Measurements from ENCODE around the gene VPS13A.

Gene VPS13A

GRCh38 chr9:77454663-77455062, 277.3 kb downstream of the VPS13A start:
- DNase-seq (ENCODE audit: low read depth in 4 of 4, low spot score in 1 of 4) = no peak

- DNase-seq (ENCODE audit: low read depth in 4 of 4, low spot score in 1 of 4) = peak in 1 of 4 experiments; percentile 9
Measured at GRCh38 chr9:77455312-77455927, 278.1 kb downstream of the VPS13A start.

- peak; percentile 64 to 75 (median 70) for DNase-seq (ENCODE audit: low read depth in 4 of 4, low spot score in 1 of 4)
Measured at GRCh38 chr9:77456829-77457437, 279.6 kb downstream of the VPS13A start.

GRCh38 chr9:77457916-77458592, 280.7 kb downstream of the VPS13A start:
- peak; percentile 27 to 38 (median 36) for DNase-seq (ENCODE audit: low read depth in 4 of 4, low spot score in 1 of 4)

- DNase-seq (ENCODE audit: low read depth in 4 of 4, low spot score in 1 of 4) = no peak
Measured at GRCh38 chr9:77460938-77461337, 283.6 kb downstream of the VPS13A start.

- DNase-seq (ENCODE audit: low read depth in 4 of 4, low spot score in 1 of 4) = no peak
Measured at GRCh38 chr9:77462066-77462465, 284.7 kb downstream of the VPS13A start.

- no peak for DNase-seq (ENCODE audit: low read depth in 4 of 4, low spot score in 1 of 4)
Measured at GRCh38 chr9:77463151-77463550, 285.8 kb downstream of the VPS13A start.

- DNase-seq (ENCODE audit: low read depth in 4 of 4, low spot score in 1 of 4) = no peak
Measured at GRCh38 chr9:77464661-77465060, 287.3 kb downstream of the VPS13A start.

GRCh38 chr9:77469515-77470231, 292.3 kb downstream of the VPS13A start:
- no peak for DNase-seq (ENCODE audit: low read depth in 4 of 4, low spot score in 1 of 4)
